MCF 10A (cell line): Measurements from ENCODE around the gene USP28. TPM values are rescaled to one million over a fixed set of nuclear protein-coding genes. Genes with fewer than 3 reads are reported as not detected.

Source experiments
- BruUV-seq: library from RNA; stranded (reverse); fragments of 400-500 nt; replicated peaks from 2 replicates; lab custom pipeline; 2021; lab: Mats Ljungman, UMichigan
- CTCF ChIA-PET: fragments of 300-600 bp; sonication (Branson Sonifier 250); formaldehyde crosslinking; extraction: SDS; loops from one replicate; lab custom pipeline; 2021; ENCODE audit warnings: antibody characterized with exemption, inconsistent platforms; lab: Yijun Ruan, JAX
- POLR2A ChIA-PET: fragments of 300-600, 350-650 bp; sonication (Branson Sonifier 250); formaldehyde crosslinking; extraction: SDS; loops from one replicate; lab custom pipeline; 2020; ENCODE audit warnings: antibody characterized with exemption, inconsistent platforms; lab: Yijun Ruan, JAX
- DNase-seq: peaks from one replicate; pipeline ENCODE4 v3.0.0-alpha.2; 2018; ENCODE audit not compliant: unreplicated experiment
- H3K27ac Mint-ChIP-seq: one replicate; pipeline ENCODE4 v1.8.0; 2022; ENCODE audit warnings: mild to moderate bottlenecking, low read depth, mixed read lengths; ENCODE audit not compliant: unreplicated experiment
- H3K27me3 Mint-ChIP-seq: one replicate; pipeline ENCODE4 v1.8.0; 2022; ENCODE audit warnings: mixed read lengths; ENCODE audit not compliant: insufficient read depth, unreplicated experiment
- H3K36me3 Mint-ChIP-seq: one replicate; pipeline ENCODE4 v1.8.0; 2022; ENCODE audit warnings: mild to moderate bottlenecking, moderate library complexity, mixed read lengths; ENCODE audit not compliant: insufficient read depth, unreplicated experiment
- H3K4me1 Mint-ChIP-seq: one replicate; pipeline ENCODE4 v1.8.0; 2022; ENCODE audit warnings: mixed read lengths; ENCODE audit not compliant: insufficient read depth, unreplicated experiment
- H3K4me3 Mint-ChIP-seq: one replicate; pipeline ENCODE4 v1.8.0; 2022; ENCODE audit warnings: mild to moderate bottlenecking, moderate library complexity, mixed read lengths; ENCODE audit not compliant: unreplicated experiment
- H3K9me3 Mint-ChIP-seq: one replicate; pipeline ENCODE4 v1.8.0; 2022; ENCODE audit warnings: mixed read lengths; ENCODE audit not compliant: unreplicated experiment
- CTCF ChIP-seq: fragments of 200-600 bp; IDR thresholded peaks from one replicate; pipeline ENCODE4 v1.8.0; 2022; ENCODE audit warnings: antibody characterized with exemption, mild to moderate bottlenecking; ENCODE audit not compliant: unreplicated experiment
- intact Hi-C: fragments of 100-400 bp; cut with micrococcal nuclease; formaldehyde crosslinking; loops from 2 replicates; pipeline ENCODE4 v1.14.1; 2022
- total RNA-seq: library from RNA; stranded (reverse); gene quantifications from 2 replicates; pipeline ENCODE4 v1.2.3, GENCODE V29; 2022

Gene USP28
- total RNA-seq, 1 experiment from 2014 or later, result 17.2 TPM

- H3K4me1 Mint-ChIP-seq, result no peaks in the 10 kb centered on the region
These were observed 29.2 kb upstream of the USP28 start, which contains the start of gene HTR3B for GRCh38 chr11:113904379-113905101. HTR3B (plus strand) TSS chr11:113904796; CDS start chr11:113904934, 138 bp downstream.

GRCh38 chr11:113901141-113901540 lies 25.8 kb upstream of the USP28 start:
- BruUV-seq, result no TSS peak
- Mint-ChIP-seq H3K4me3 (no peak overlapping the region), H3K9me3 (no peaks in the 10 kb centered on the region), H3K27me3 (peaks cover 44% of the 10 kb centered on the region), H3K27ac (no peak overlapping the region), H3K4me1 (no peaks in the 10 kb centered on the region), H3K36me3 (peaks cover 6% of the 10 kb centered on the region)
- TF ChIP-seq CTCF, result no peak
- intact Hi-C loops, result no loop called here
- POLR2A ChIA-PET, result no interaction called here
- DNase-seq, result no peak
- CTCF ChIA-PET, result interaction anchor here (0.7 kb wide), 1 partner anchor 426 kb away, joined by 4 read pairs; no protein-coding TSS in a partner anchor

More at GRCh38 chr11:113904379-113905101, 29.2 kb upstream of the USP28 start, which contains the start of gene HTR3B:
- DNase-seq, result no peak
- no peak for TF ChIP-seq CTCF
- BruUV-seq, result no TSS peak
- Mint-ChIP-seq H3K36me3 (peaks cover under 1% of the 10 kb centered on the region), H3K4me3 (no peak within 1 kb of the TSS), H3K27me3 (peaks cover 77% of the 10 kb centered on the region), H3K27ac (no peak within 1 kb of the TSS), H3K9me3 (no peaks in the 10 kb centered on the region)
- intact Hi-C loops, result no loop called here
- CTCF ChIA-PET, result interaction anchor here (0.7 to 6.2 kb wide), 2 partner anchors 8 to 215 kb away, joined by 4 to 53 read pairs; no protein-coding TSS in a partner anchor
- POLR2A ChIA-PET, result interaction anchor here (0.9 kb wide), 1 partner anchor 9 kb away, joined by 4 read pairs; no protein-coding TSS in a partner anchor

GRCh38 chr11:113896156-113896879 lies 20.9 kb upstream of the USP28 start:
- Mint-ChIP-seq H3K27me3 (peaks cover 8% of the 10 kb centered on the region), H3K36me3 (peaks cover 6% of the 10 kb centered on the region), H3K4me1 (no peaks in the 10 kb centered on the region), H3K27ac (no peak overlapping the region), H3K4me3 (no peak overlapping the region), H3K9me3 (no peaks in the 10 kb centered on the region)
- TF ChIP-seq CTCF, result peak; percentile 68
- intact Hi-C loops, result loop anchor here (2.0 to 5.0 kb wide), 2 partner anchors 96 to 364 kb away; no protein-coding TSS in a partner anchor
- ChIA-PET POLR2A (interaction anchor here (0.7 to 2.3 kb wide), 7 partner anchors 9 to 387 kb away, joined by 3 to 7 read pairs (median 4); partner anchors contain the start of genes HTR3B and USP28), CTCF (interaction anchor here (0.5 to 3.6 kb wide), 39 partner anchors 9 to 1087 kb away, joined by 3 to 53 read pairs (median 5); partner anchors contain the start of genes HTR3B and USP28)
- DNase-seq, result peak; percentile 42
- no TSS peak for BruUV-seq
